GM12878 (cell line): ENCODE data around the gene PRKCZ. TPM values are rescaled to one million over a fixed set of nuclear protein-coding genes. Genes with fewer than 3 reads are reported as not detected.

Experiments used
- ATAC-seq: fragments of 200-7000 bp; cut with Tn5 transposase; 3 replicates; pipeline ENCODE4 v1.9.1; 2020; ENCODE audit warnings: mild to moderate bottlenecking, moderate library complexity
- BruUV-seq: library from RNA; stranded (reverse); fragments of 400-500 nt; replicated peaks from 2 replicates; lab custom pipeline; 2021; lab: Mats Ljungman, UMichigan
- CTCF ChIA-PET: fragments of 300-600 bp; sonication (Branson Sonifier 250); formaldehyde crosslinking; extraction: SDS; loops from one replicate; lab custom pipeline; 2021; ENCODE audit warnings: inconsistent platforms; lab: Yijun Ruan, JAX
- POLR2A ChIA-PET: fragments of 350-600 bp; formaldehyde crosslinking; extraction: SDS; loops from one replicate; lab custom pipeline; 2021; ENCODE audit warnings: inconsistent platforms; lab: Charles Lee
- RAD21 ChIA-PET: fragments of 300-600 bp; sonication (Branson Sonifier 250); formaldehyde crosslinking; loops from one replicate; lab custom pipeline; 2023; ENCODE audit warnings: antibody characterized with exemption; ENCODE audit not compliant: unreplicated experiment; lab: Charles Lee
- SMC1A ChIA-PET: fragments of 300-600 bp; sonication (Branson Sonifier 250); formaldehyde crosslinking; loops from one replicate; lab custom pipeline; 2023; ENCODE audit not compliant: unreplicated experiment, uncharacterized antibody; lab: Charles Lee
- DNase-seq: peaks from one replicate; pipeline ENCODE4 v3.0.0-alpha.2; 2011; ENCODE audit warnings: low read depth, low spot score
- FAIRE-seq: peaks from 3 replicates; lab custom pipeline; 2011; peaks lifted over from hg19 to GRCh38; lab: Jason Lieb, UNC
- H2AFZ ChIP-seq: 2 replicates; pipeline ENCODE4 v1.6.0; 2011; ENCODE audit warnings: low read depth, low read length, control low read depth; ENCODE audit not compliant: control insufficient read depth
- H3K27ac ChIP-seq: 2 replicates; pipeline ENCODE4 v1.5.1; 2011; ENCODE audit warnings: control low read depth; ENCODE audit not compliant: control insufficient read depth, insufficient read depth
- H3K27me3 ChIP-seq, 2 experiments: replicated peaks in 1 of 2; 2 replicates each; pipeline versions ENCODE4 v1.6.0 to v1.6.1; 2011; ENCODE audit warnings: low read length in 1 of 2; ENCODE audit not compliant: control insufficient read depth in 2 of 2, insufficient read depth in 2 of 2
- H3K36me3 ChIP-seq, 2 experiments: 2 replicates each; pipeline ENCODE4 v1.5.1; 2011; ENCODE audit warnings: low read length in 1 of 2; ENCODE audit not compliant: control insufficient read depth in 2 of 2, insufficient read depth in 2 of 2
- H3K4me1 ChIP-seq: 2 replicates; pipeline ENCODE4 v1.6.1; 2011; ENCODE audit warnings: mild to moderate bottlenecking, low read length, moderate library complexity, mixed read lengths; ENCODE audit not compliant: control insufficient read depth, insufficient read depth
- H3K4me2 ChIP-seq: 2 replicates; pipeline ENCODE4 v1.6.0; 2011; ENCODE audit warnings: control low read depth; ENCODE audit not compliant: control insufficient read depth, insufficient read depth
- H3K4me3 ChIP-seq: fragments of 200-600 bp; sonication (generic); 2 replicates; pipeline ENCODE4 v1.5.1; 2016
- H3K79me2 ChIP-seq: 2 replicates; pipeline ENCODE4 v1.6.0; 2011; ENCODE audit warnings: low read length; ENCODE audit not compliant: control insufficient read depth, insufficient read depth
- H3K9ac ChIP-seq: 2 replicates; pipeline ENCODE4 v1.8.0; 2011; ENCODE audit warnings: low read length, control low read depth, mixed read lengths; ENCODE audit not compliant: control insufficient read depth, insufficient read depth
- H3K9me3 ChIP-seq: replicated peaks from 3 replicates; pipeline ENCODE4 v1.5.1; 2011; ENCODE audit warnings: mild to moderate bottlenecking, low read length; ENCODE audit not compliant: control insufficient read depth, insufficient read depth
- H4K20me1 ChIP-seq: 2 replicates; pipeline ENCODE4 v1.6.0; 2011; ENCODE audit not compliant: control insufficient read depth, insufficient read depth
- FOXM1 ChIP-seq: IDR thresholded peaks from 2 replicates; pipeline ENCODE4 v1.6.1; 2012; ENCODE audit warnings: low read depth, mild to moderate bottlenecking, inconsistent platforms, low read length, moderate library complexity
- GABPA ChIP-seq: IDR thresholded peaks from 2 replicates; pipeline ENCODE4 v1.6.1; 2014; ENCODE audit warnings: antibody characterized with exemption, low read depth, mild to moderate bottlenecking, inconsistent platforms
- KAT2A ChIP-seq: conservative IDR thresholded peaks from 2 replicates; pipeline ENCODE4 v1.6.1; 2011; ENCODE audit warnings: low read depth, low read length; ENCODE audit not compliant: control insufficient read depth
- NFYA ChIP-seq: IDR thresholded peaks from 2 replicates; pipeline ENCODE4 v1.6.1; 2011; ENCODE audit warnings: low read depth, mild to moderate bottlenecking, low read length, improper control_type of control experiment, borderline replicate concordance
- WGBS: methylation state at CpG from one replicate; pipeline ENCODE4 v1.1.6; 2016; ENCODE audit warnings: low lambda C conversion rate; ENCODE audit not compliant: insufficient replicate concordance, insufficient coverage; ENCODE audit errors: missing lambda C conversion rate; 5-methylcytosine and 5-hydroxymethylcytosine counted together
- in situ Hi-C: fragments of 300-500 bp; cut with MboI; formaldehyde crosslinking; loops from 9 replicates; pipeline ENCODE4 v1.14.3; 2018; ENCODE audit warnings: mixed read lengths
- intact Hi-C: fragments of 100-400 bp; cut with micrococcal nuclease; formaldehyde crosslinking; loops from one replicate; pipeline ENCODE4 v1.14.2; 2022; ENCODE audit not compliant: unreplicated experiment
- polyA plus RNA-seq, 11 experiments: library from polyadenylated mRNA; depleted of rRNA in 4 of 11; unstranded in 6 of 11; stranded (reverse) in 5 of 11; fragments of >200 nt; fragmentation: Nextera tagmentation in 4 of 11; fragmentation: Illumina TruSeq in 1 of 11; extraction: Ambion mirVana in 4 of 11; extraction: Trizol in 1 of 11; gene quantifications; 1 replicate in 1 of 11; 2 replicates in 10 of 11; pipeline versions ENCODE4 v1.2.1 to v1.2.3, GENCODE V29; 2011 to 2016; ENCODE audit warnings: inconsistent platforms in 2 of 11, missing spikeins in 2 of 11, low read depth in 1 of 11
- total RNA-seq, 4 experiments: library from RNA; depleted of rRNA in 3 of 4; stranded (reverse); fragments of >200 nt in 3 of 4; fragmentation: Illumina TruSeq in 1 of 4; extraction: Trizol in 1 of 4; gene quantifications; 2 replicates each; pipeline versions ENCODE4 v1.2.1 to v1.2.3, GENCODE V29; 2013 to 2021
- TF ChIP-seq, protein P1 (sequence below), 3 experiments: IDR thresholded peaks in 2 of 3; conservative IDR thresholded peaks in 1 of 3; 2 replicates each; pipeline ENCODE4 v1.5.1; 2011; ENCODE audit warnings: low read depth in 3 of 3, low read length in 3 of 3, mild to moderate bottlenecking in 3 of 3, control low read depth in 2 of 3, moderate library complexity in 2 of 3, inconsistent platforms in 1 of 3, mixed read lengths in 1 of 3; ENCODE audit not compliant: control insufficient read depth in 2 of 3, insufficient read depth in 1 of 3; ENCODE audit errors: extremely low read depth in 1 of 3
- TF ChIP-seq, protein P2 (sequence below): fragments of 450-650 bp; IDR thresholded peaks from 2 replicates; pipeline ENCODE4 v1.6.1; 2017; ENCODE audit warnings: mild to moderate bottlenecking
- TF ChIP-seq, protein P3 (sequence below): IDR thresholded peaks from 2 replicates; pipeline ENCODE4 v1.6.1; 2012; ENCODE audit warnings: mild to moderate bottlenecking, low read depth, low read length

PRKCZ gene
- total and polyA plus RNA-seq, 10 of the 15 experiments (the other 5 are each of a cell fraction or from before 2014, with no cell fraction given), result 0.05 to 1.9 (median 0.64) TPM; not detected in 1

DNA sequence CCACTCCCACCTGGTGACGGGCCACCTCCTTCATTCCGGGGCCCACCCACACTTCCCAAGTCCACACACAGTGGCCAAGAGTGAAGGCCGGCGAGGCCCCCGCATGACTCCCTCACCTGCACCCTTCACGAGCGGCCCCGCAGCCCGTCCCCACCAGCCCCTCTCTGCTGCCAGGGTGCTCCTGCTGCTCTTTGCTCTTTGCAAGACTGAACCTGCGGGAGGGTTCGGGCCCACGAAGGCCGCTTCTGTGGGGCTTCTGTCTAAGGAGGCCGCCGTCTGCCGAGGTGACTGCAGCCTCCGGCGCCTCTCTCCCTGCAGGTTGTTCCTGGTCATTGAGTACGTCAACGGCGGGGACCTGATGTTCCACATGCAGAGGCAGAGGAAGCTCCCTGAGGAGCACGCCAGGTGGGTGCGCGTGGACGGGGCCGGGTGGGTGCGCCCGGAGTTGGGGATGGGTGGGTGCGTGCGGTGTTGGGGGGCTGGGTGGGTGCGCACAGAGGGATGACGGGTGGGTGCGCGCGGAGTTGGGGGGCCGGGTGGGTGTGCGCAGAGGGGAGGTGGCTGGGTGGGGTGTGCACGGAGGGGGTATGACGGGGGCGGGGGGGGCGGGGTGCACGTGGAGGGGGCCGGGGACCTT lies 119.1 kb downstream of the PRKCZ start:
- Histone ChIP-seq H3K27ac (no peak overlapping the region), H3K4me1 (no peaks in the 10 kb centered on the region), H3K4me3 (no peak overlapping the region), H3K27me3 (no peaks in the 10 kb centered on the region), H3K4me2 (no peak overlapping the region)
- no peak for ATAC-seq
- POLR2A ChIA-PET, result no interaction called here
- SMC1A ChIA-PET, result no interaction called here
- CTCF ChIA-PET, result no interaction called here
- intact Hi-C loops, result no loop called here
- TF ChIP-seq FOXM1 (no peak), KAT2A (no peak), NFYA (no peak), GABPA (no peak)
- TF ChIP-seq, protein P1, sequence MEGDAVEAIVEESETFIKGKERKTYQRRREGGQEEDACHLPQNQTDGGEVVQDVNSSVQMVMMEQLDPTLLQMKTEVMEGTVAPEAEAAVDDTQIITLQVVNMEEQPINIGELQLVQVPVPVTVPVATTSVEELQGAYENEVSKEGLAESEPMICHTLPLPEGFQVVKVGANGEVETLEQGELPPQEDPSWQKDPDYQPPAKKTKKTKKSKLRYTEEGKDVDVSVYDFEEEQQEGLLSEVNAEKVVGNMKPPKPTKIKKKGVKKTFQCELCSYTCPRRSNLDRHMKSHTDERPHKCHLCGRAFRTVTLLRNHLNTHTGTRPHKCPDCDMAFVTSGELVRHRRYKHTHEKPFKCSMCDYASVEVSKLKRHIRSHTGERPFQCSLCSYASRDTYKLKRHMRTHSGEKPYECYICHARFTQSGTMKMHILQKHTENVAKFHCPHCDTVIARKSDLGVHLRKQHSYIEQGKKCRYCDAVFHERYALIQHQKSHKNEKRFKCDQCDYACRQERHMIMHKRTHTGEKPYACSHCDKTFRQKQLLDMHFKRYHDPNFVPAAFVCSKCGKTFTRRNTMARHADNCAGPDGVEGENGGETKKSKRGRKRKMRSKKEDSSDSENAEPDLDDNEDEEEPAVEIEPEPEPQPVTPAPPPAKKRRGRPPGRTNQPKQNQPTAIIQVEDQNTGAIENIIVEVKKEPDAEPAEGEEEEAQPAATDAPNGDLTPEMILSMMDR (IDR thresholded peaks at IDR 0.05 in 2 of 3, conservative IDR thresholded peaks at IDR 0.05 in 1 of 3; ENCODE audit: control insufficient read depth in 2 of 3, extremely low read depth in 1 of 3, insufficient read depth in 1 of 3, low read depth in 3 of 3, low read length in 3 of 3), result no peak
- TF ChIP-seq, protein P2, sequence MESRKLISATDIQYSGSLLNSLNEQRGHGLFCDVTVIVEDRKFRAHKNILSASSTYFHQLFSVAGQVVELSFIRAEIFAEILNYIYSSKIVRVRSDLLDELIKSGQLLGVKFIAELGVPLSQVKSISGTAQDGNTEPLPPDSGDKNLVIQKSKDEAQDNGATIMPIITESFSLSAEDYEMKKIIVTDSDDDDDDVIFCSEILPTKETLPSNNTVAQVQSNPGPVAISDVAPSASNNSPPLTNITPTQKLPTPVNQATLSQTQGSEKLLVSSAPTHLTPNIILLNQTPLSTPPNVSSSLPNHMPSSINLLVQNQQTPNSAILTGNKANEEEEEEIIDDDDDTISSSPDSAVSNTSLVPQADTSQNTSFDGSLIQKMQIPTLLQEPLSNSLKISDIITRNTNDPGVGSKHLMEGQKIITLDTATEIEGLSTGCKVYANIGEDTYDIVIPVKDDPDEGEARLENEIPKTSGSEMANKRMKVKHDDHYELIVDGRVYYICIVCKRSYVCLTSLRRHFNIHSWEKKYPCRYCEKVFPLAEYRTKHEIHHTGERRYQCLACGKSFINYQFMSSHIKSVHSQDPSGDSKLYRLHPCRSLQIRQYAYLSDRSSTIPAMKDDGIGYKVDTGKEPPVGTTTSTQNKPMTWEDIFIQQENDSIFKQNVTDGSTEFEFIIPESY, result no peak
- TF ChIP-seq, protein P3, sequence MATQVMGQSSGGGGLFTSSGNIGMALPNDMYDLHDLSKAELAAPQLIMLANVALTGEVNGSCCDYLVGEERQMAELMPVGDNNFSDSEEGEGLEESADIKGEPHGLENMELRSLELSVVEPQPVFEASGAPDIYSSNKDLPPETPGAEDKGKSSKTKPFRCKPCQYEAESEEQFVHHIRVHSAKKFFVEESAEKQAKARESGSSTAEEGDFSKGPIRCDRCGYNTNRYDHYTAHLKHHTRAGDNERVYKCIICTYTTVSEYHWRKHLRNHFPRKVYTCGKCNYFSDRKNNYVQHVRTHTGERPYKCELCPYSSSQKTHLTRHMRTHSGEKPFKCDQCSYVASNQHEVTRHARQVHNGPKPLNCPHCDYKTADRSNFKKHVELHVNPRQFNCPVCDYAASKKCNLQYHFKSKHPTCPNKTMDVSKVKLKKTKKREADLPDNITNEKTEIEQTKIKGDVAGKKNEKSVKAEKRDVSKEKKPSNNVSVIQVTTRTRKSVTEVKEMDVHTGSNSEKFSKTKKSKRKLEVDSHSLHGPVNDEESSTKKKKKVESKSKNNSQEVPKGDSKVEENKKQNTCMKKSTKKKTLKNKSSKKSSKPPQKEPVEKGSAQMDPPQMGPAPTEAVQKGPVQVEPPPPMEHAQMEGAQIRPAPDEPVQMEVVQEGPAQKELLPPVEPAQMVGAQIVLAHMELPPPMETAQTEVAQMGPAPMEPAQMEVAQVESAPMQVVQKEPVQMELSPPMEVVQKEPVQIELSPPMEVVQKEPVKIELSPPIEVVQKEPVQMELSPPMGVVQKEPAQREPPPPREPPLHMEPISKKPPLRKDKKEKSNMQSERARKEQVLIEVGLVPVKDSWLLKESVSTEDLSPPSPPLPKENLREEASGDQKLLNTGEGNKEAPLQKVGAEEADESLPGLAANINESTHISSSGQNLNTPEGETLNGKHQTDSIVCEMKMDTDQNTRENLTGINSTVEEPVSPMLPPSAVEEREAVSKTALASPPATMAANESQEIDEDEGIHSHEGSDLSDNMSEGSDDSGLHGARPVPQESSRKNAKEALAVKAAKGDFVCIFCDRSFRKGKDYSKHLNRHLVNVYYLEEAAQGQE, result no peak
- TF ChIP-seq, all 136 proteins: peak for 0
- no peaks in the 10 kb centered on the region for H3K79me2 ChIP-seq
- RAD21 ChIA-PET, result no interaction called here
- no peak overlapping the region for H2AFZ ChIP-seq
- H3K9me3 ChIP-seq, result no peaks in the 10 kb centered on the region; the same call in 2 of the 3 replicates
- no peak overlapping the region for H3K9ac ChIP-seq
- no TSS peak for BruUV-seq
- in situ Hi-C loops, result no loop called here
- FAIRE-seq, result no peak
- no peaks in the 10 kb centered on the region for H4K20me1 ChIP-seq
- no peaks in the 10 kb centered on the region for H3K36me3 ChIP-seq
- DNase-seq, result no peak
- 87% methylated on average over 21 of the region's 43 CpGs for WGBS
